B cell (primary cell): ENCODE measurements around the gene SLC35G6. TPM values are rescaled to one million over a fixed set of nuclear protein-coding genes. Genes with fewer than 3 reads are reported as not detected.
A peak's percentile ranks its signal among the peaks of the same experiment; 100 is the strongest.

Experiments used
- ATAC-seq: fragments of 200-7000 bp; cut with Tn5 transposase; one replicate; pipeline ENCODE4 v1.10.0; 2021; ENCODE audit warnings: low read depth, mild to moderate bottlenecking, moderate number of reproducible peaks, moderate library complexity
- CTCF ChIA-PET: fragments of 350-600 bp; sonication (Branson Sonifier 250); formaldehyde crosslinking; loops from one replicate; lab custom pipeline; 2021; ENCODE audit warnings: antibody characterized with exemption, inconsistent platforms; lab: Charles Lee
- POLR2A ChIA-PET: fragments of 350-600 bp; sonication (Branson Sonifier 250); formaldehyde crosslinking; loops from one replicate; lab custom pipeline; 2021; ENCODE audit warnings: antibody characterized with exemption; lab: Charles Lee
- DNase-seq: peaks from one replicate; pipeline ENCODE4 v3.0.0; 2013
- H2AFZ ChIP-seq: 2 replicates; pipeline ENCODE4 v1.6.1; 2012; ENCODE audit warnings: mild to moderate bottlenecking, low read depth, low read length; ENCODE audit not compliant: insufficient read depth, poor library complexity, severe bottlenecking
- H3K27ac ChIP-seq, 2 donors: 1 replicate in 1 of 2; 2 replicates in 1 of 2; pipeline ENCODE4 v1.5.1; 2012 to 2013; ENCODE audit warnings: low read length in 2 of 2, mild to moderate bottlenecking in 2 of 2, moderate library complexity in 1 of 2
- H3K27me3 ChIP-seq, 4 experiments: fragments of 200-600 bp in 1 of 4; sonication (generic) in 1 of 4; replicated peaks in 1 of 4; 1 replicate in 2 of 4; 2 replicates in 2 of 4; pipeline versions ENCODE4 v1.6.1 to v1.7.0; 2013 to 2016; ENCODE audit warnings: low read length in 3 of 4, mild to moderate bottlenecking in 2 of 4, mixed read lengths in 1 of 4, moderate library complexity in 1 of 4; ENCODE audit not compliant: insufficient read depth in 4 of 4, control insufficient read depth in 3 of 4; ENCODE audit errors: control extremely low read depth in 1 of 4
- H3K36me3 ChIP-seq, 2 experiments: replicated peaks in 1 of 2; 1 replicate in 1 of 2; 2 replicates in 1 of 2; pipeline versions ENCODE4 v1.6.1 to v1.7.1; 2013; ENCODE audit warnings: low read length in 1 of 2; ENCODE audit not compliant: insufficient read depth in 2 of 2, control insufficient read depth in 1 of 2; ENCODE audit errors: control extremely low read depth in 1 of 2, extremely low read depth in 1 of 2
- H3K4me1 ChIP-seq, 2 donors: fragments of 200-600 bp in 1 of 2; sonication (generic) in 1 of 2; 1 replicate in 1 of 2; 2 replicates in 1 of 2; pipeline versions ENCODE4 v1.5.1 to v1.6.1; 2013 to 2017; ENCODE audit warnings: low read length in 2 of 2; ENCODE audit not compliant: control insufficient read depth in 2 of 2, insufficient read depth in 2 of 2
- H3K4me2 ChIP-seq: replicated peaks from 2 replicates; pipeline ENCODE3; 2012; ENCODE audit warnings: mild to moderate bottlenecking, low read depth, low read length; ENCODE audit not compliant: poor library complexity, severe bottlenecking
- H3K4me3 ChIP-seq, 5 experiments: fragments of 200-600 bp in 1 of 5; sonication (generic) in 1 of 5; 1 replicate in 3 of 5; 2 replicates in 2 of 5; pipeline versions ENCODE4 v1.5.1 to v1.7.0; 2011 to 2016; ENCODE audit warnings: low read length in 4 of 5, mild to moderate bottlenecking in 4 of 5, low read depth in 2 of 5, control low read depth in 1 of 5, moderate library complexity in 1 of 5; ENCODE audit not compliant: insufficient read depth in 1 of 5; ENCODE audit errors: control extremely low read depth in 1 of 5, extremely low read depth in 1 of 5
- H3K79me2 ChIP-seq: fragments of 200-600 bp; sonication (generic); one replicate; pipeline ENCODE4 v1.6.0; 2016; ENCODE audit warnings: low read length; ENCODE audit not compliant: control insufficient read depth, insufficient read depth
- H3K9ac ChIP-seq: fragments of 200-600 bp; sonication (generic); 2 replicates; pipeline ENCODE4 v1.6.1; 2017; ENCODE audit warnings: mild to moderate bottlenecking, low read length, moderate library complexity
- H3K9me3 ChIP-seq, 3 donors: one replicate each; pipeline versions ENCODE4 v1.6.1 to v1.7.1; 2013; ENCODE audit warnings: low read length in 2 of 3; ENCODE audit not compliant: control insufficient read depth in 2 of 3, insufficient read depth in 1 of 3; ENCODE audit errors: control extremely low read depth in 1 of 3
- H4K20me1 ChIP-seq: 2 replicates; pipeline ENCODE4 v1.6.0; 2012; ENCODE audit warnings: mild to moderate bottlenecking, low read length; ENCODE audit not compliant: insufficient read depth, control insufficient read depth, poor library complexity, severe bottlenecking
- H3K27ac Mint-ChIP-seq: one replicate; pipeline ENCODE4 v1.8.0; 2021; ENCODE audit warnings: mixed read lengths
- H3K27me3 Mint-ChIP-seq: one replicate; pipeline ENCODE4 v1.8.0; 2021; ENCODE audit warnings: mixed read lengths
- H3K4me1 Mint-ChIP-seq: one replicate; pipeline ENCODE4 v1.8.0; 2021; ENCODE audit warnings: mixed read lengths
- H3K4me3 Mint-ChIP-seq: one replicate; pipeline ENCODE4 v1.8.0; 2021; ENCODE audit warnings: mixed read lengths
- H3K9me3 Mint-ChIP-seq: one replicate; pipeline ENCODE4 v1.8.0; 2022; ENCODE audit warnings: mixed read lengths; ENCODE audit not compliant: insufficient read depth
- CTCF ChIP-seq: fragments of 200-600 bp; IDR thresholded peaks from one replicate; pipeline ENCODE4 v1.8.0; 2022; ENCODE audit warnings: antibody characterized with exemption, mild to moderate bottlenecking
- EZH2 ChIP-seq: IDR thresholded peaks from 2 replicates; pipeline ENCODE4 v1.6.1; 2012; ENCODE audit warnings: borderline replicate concordance, low read depth, mild to moderate bottlenecking, moderate library complexity, low read length; ENCODE audit not compliant: insufficient read depth, poor library complexity, severe bottlenecking
- WGBS: methylation state at CpG from one replicate; pipeline ENCODE4 v1.1.5; 2013; ENCODE audit warnings: missing lambda C conversion rate; ENCODE audit not compliant: insufficient coverage; 5-methylcytosine and 5-hydroxymethylcytosine counted together
- intact Hi-C: fragments of 100-400 bp; cut with micrococcal nuclease; formaldehyde crosslinking; loops from one replicate; pipeline ENCODE4 v1.10.0; 2022
- polyA plus RNA-seq: library from polyadenylated mRNA; depleted of rRNA; stranded (reverse); fragments of >200 nt; gene quantifications from 2 replicates; pipeline ENCODE4 v1.2.3, GENCODE V29; 2012
- total RNA-seq, 2 donors: library from RNA; stranded (reverse); fragments of 120-200 nt in 1 of 2; gene quantifications; 1 replicate in 1 of 2; 2 replicates in 1 of 2; pipeline versions ENCODE4 v1.2.3 to v1.2.4, GENCODE V29; 2013 to 2022

SLC35G6 gene
- total and polyA plus RNA-seq, 2 donors (not counting 1 experiment from before 2014, with no cell fraction given) = 0.04 to 0.30 TPM

- DNase-seq = peak; percentile 62
- no peak for ATAC-seq
- peaks cover 58 to 61% of the 10 kb centered on the region in 2 donors for H3K4me1 ChIP-seq
- H3K9me3 ChIP-seq = peaks cover 0 to 38% (median 0%) of the 10 kb centered on the region in 3 donors
- H3K79me2 ChIP-seq = peaks cover 27% of the 10 kb centered on the region
- H4K20me1 ChIP-seq = peaks cover 49% of the 10 kb centered on the region
- Mint-ChIP-seq H3K27me3 (peaks cover 60% of the 10 kb centered on the region), H3K4me3 (peak overlapping the region; percentile 83), H3K9me3 (no peaks in the 10 kb centered on the region), H3K27ac (peak overlapping the region; percentile 65), H3K4me1 (peaks cover 51% of the 10 kb centered on the region)
- WGBS = under 1% methylated on average over 37 of the region's 46 CpGs
- H3K27me3 ChIP-seq = peaks cover 0 to 73% (median 45%) of the 10 kb centered on the region in 4 experiments
- TF ChIP-seq CTCF (no peak), EZH2 (peak; percentile 28)
- H3K27ac ChIP-seq = no peak overlapping the region
- H2AFZ ChIP-seq = peak overlapping the region; percentile 35
- ChIA-PET CTCF (interaction anchor here (1.1 to 3.6 kb wide), 7 partner anchors 11 to 549 kb away, joined by 3 to 15 read pairs (median 3); partner anchors contain the start of genes SENP3, SPEM3 and TP53), POLR2A (interaction anchor here (0.6 to 1.8 kb wide), 5 partner anchors 36 to 360 kb away, joined by 3 to 8 read pairs (median 6); partner anchors contain the start of genes POLR2A and ZBTB4)
- peak overlapping the region; percentile 85 for H3K4me2 ChIP-seq
- H3K9ac ChIP-seq = peak overlapping the region; percentile 53
- H3K4me3 ChIP-seq = peak overlapping the region; percentile 11 to 54 (median 33)
- H3K36me3 ChIP-seq = no peaks in the 10 kb centered on the region
- intact Hi-C loops = no loop called here
Observed at GRCh38 chr17:7440113-7440833, 41.0 kb upstream of the SLC35G6 start.

- Histone ChIP-seq H2AFZ (no peak overlapping the region), H3K4me1 (peaks cover 64% of the 10 kb centered on the region in 2 donors), H3K9me3 (peaks cover 0 to 44% (median 0%) of the 10 kb centered on the region in 3 donors), H3K9ac (peak overlapping the region; percentile 53), H3K79me2 (peaks cover 27% of the 10 kb centered on the region), H3K27me3 (peaks cover 0 to 79% (median 49%) of the 10 kb centered on the region in 4 experiments), H3K27ac (no peak overlapping the region), H3K4me3 (no peak overlapping the region), H4K20me1 (peaks cover 49% of the 10 kb centered on the region), H3K4me2 (peak overlapping the region; percentile 85), H3K36me3 (no peaks in the 10 kb centered on the region)
- Mint-ChIP-seq H3K9me3 (no peaks in the 10 kb centered on the region), H3K27me3 (peaks cover 66% of the 10 kb centered on the region), H3K4me3 (peak overlapping the region; percentile 83), H3K27ac (no peak overlapping the region), H3K4me1 (peaks cover 53% of the 10 kb centered on the region)
- no peak for ATAC-seq
- intact Hi-C loops = no loop called here
- POLR2A ChIA-PET = interaction anchor here (0.6 to 1.8 kb wide), 6 partner anchors 33 to 134 kb away, joined by 3 to 10 read pairs (median 8); partner anchors contain the start of genes POLR2A and ZBTB4
- 6% methylated on average over 12 of the region's 12 CpGs for WGBS
- CTCF ChIA-PET = interaction anchor here (1.1 to 3.6 kb wide), 7 partner anchors 12 to 549 kb away, joined by 3 to 15 read pairs (median 3); partner anchors contain the start of genes SENP3, SPEM3 and TP53
- TF ChIP-seq CTCF (no peak), EZH2 (no peak)
- DNase-seq = peak; percentile 41
Observed at GRCh38 chr17:7440834-7441195, 40.4 kb upstream of the SLC35G6 start.
